Sigmoid colon (tissue), 7 donors: Measurements from ENCODE around the gene COX6B1. TPM values are rescaled to one million over a fixed set of nuclear protein-coding genes. Genes with fewer than 3 reads are reported as not detected.

Experiments
- DNase-seq: peaks from one replicate; pipeline ENCODE4 v3.0.0-alpha.2; 2019
- H3K27ac ChIP-seq, 4 donors: fragments of 200-600 bp; sonication (generic); one replicate each; pipeline ENCODE4 v1.5.1; 2016 to 2019; ENCODE audit warnings: mild to moderate bottlenecking in 1 of 4
- H3K27me3 ChIP-seq, 3 donors: fragments of 200-600 bp; sonication (generic); one replicate each; pipeline ENCODE4 v1.5.1; 2019; ENCODE audit warnings: mild to moderate bottlenecking in 1 of 3
- H3K36me3 ChIP-seq, 4 donors: fragments of 200-600 bp; sonication (generic); one replicate each; pipeline ENCODE4 v1.5.1; 2016 to 2019
- H3K4me1 ChIP-seq, 4 donors: fragments of 200-600 bp; sonication (generic); one replicate each; pipeline ENCODE4 v1.5.1; 2017 to 2019
- H3K4me3 ChIP-seq, 4 donors: fragments of 200-600 bp; sonication (generic); one replicate each; pipeline ENCODE4 v1.5.1; 2017 to 2019; ENCODE audit warnings: mild to moderate bottlenecking in 2 of 4, moderate library complexity in 1 of 4
- H3K9me3 ChIP-seq, 4 donors: fragments of 200-600 bp in 3 of 4; sonication (generic) in 3 of 4; one replicate each; pipeline versions ENCODE4 v1.5.1 to v1.6.1; 2013 to 2019
- CTCF ChIP-seq, 4 experiments: fragments of 450-650 bp in 3 of 4; fragments of 200-600 bp in 1 of 4; IDR thresholded peaks; one replicate each; pipeline ENCODE4 v1.5.1; 2016 to 2019; ENCODE audit warnings: antibody characterized with exemption in 4 of 4, mild to moderate bottlenecking in 3 of 4, moderate library complexity in 2 of 4
- EP300 ChIP-seq, 4 donors: sonication (generic); formaldehyde crosslinking; IDR thresholded peaks; one replicate each; pipeline ENCODE4 v1.6.1; 2017; ENCODE audit warnings: antibody characterized with exemption in 4 of 4
- POLR2A ChIP-seq, 2 donors: fragments of 450-650 bp; IDR thresholded peaks; one replicate each; pipeline ENCODE4 v1.6.1; 2016; ENCODE audit warnings: antibody characterized with exemption in 2 of 2, mild to moderate bottlenecking in 2 of 2, moderate library complexity in 2 of 2
- POLR2AphosphoS5 ChIP-seq, 4 donors: sonication (generic); formaldehyde crosslinking; IDR thresholded peaks; one replicate each; pipeline ENCODE4 v1.6.1; 2017; ENCODE audit warnings: antibody characterized with exemption in 4 of 4
- WGBS, 2 donors: extraction: QIAGEN DNeasy Blood & Tissue Kit; methylation state at CpG; one replicate each; pipeline ENCODE4 v1.1.7; 2013; 5-methylcytosine and 5-hydroxymethylcytosine counted together
- intact Hi-C: fragments of 100-400 bp; cut with DNase I; formaldehyde crosslinking; loops from one replicate; pipeline ENCODE4 v1.15.1; 2023
- polyA plus RNA-seq, 3 donors: library from polyadenylated mRNA; stranded (reverse); fragments of 200-250 nt; gene quantifications; one replicate each; pipeline ENCODE4 v1.2.3, GENCODE V29; 2013
- total RNA-seq, 4 donors: library from RNA; depleted of rRNA; stranded (reverse); fragments of >200 nt; gene quantifications; one replicate each; pipeline ENCODE4 v1.1.0, GENCODE V29; 2016
- donor health status: healthy with polysubstance abuse.
- donor health status: Bipolar disorder and iron deficiency.
- donor health status: healthy.

Gene COX6B1
- total and polyA plus RNA-seq, 7 donors = 593 to 1,718 (median 780) TPM

- Histone ChIP-seq H3K4me3 (no peak overlapping the region), H3K4me1 (no peaks in the 10 kb centered on the region), H3K9me3 (no peaks in the 10 kb centered on the region), H3K27ac (no peak overlapping the region), H3K36me3 (peaks cover 2 to 72% (median 18%) of the 10 kb centered on the region in 4 donors), H3K27me3 (no peaks in the 10 kb centered on the region)
- TF ChIP-seq EP300 (IDR thresholded peaks at IDR 0.05) (no peak), POLR2A (IDR thresholded peaks at IDR 0.05) (no peak), CTCF (IDR thresholded peaks at IDR 0.05) (no peak), POLR2AphosphoS5 (IDR thresholded peaks at IDR 0.05) (no peak)
- WGBS, 2 donors = 89% methylated on average over 3 of the region's 3 CpGs
- intact Hi-C loops = no loop called here
- DNase-seq = no peak
These were observed 15.9 kb downstream of the COX6B1 start for GRCh38 chr19:35663981-35664380.

- Histone ChIP-seq H3K4me3 (no peak overlapping the region), H3K9me3 (no peaks in the 10 kb centered on the region), H3K27ac (no peak overlapping the region), H3K27me3 (no peaks in the 10 kb centered on the region), H3K4me1 (no peaks in the 10 kb centered on the region), H3K36me3 (peaks cover 0 to 60% (median 7%) of the 10 kb centered on the region in 4 donors)
- WGBS, 2 donors = 94 to 97% methylated on average over 24 of the region's 24 CpGs
- intact Hi-C loops = no loop called here
- TF ChIP-seq POLR2AphosphoS5 (IDR thresholded peaks at IDR 0.05) = no peak
- no peak for TF ChIP-seq POLR2A (IDR thresholded peaks at IDR 0.05)
- no peak for TF ChIP-seq EP300 (IDR thresholded peaks at IDR 0.05)
- TF ChIP-seq CTCF (IDR thresholded peaks at IDR 0.05) = no peak
- peak; percentile 35 for DNase-seq
These were observed 17.0 kb downstream of the COX6B1 start for GRCh38 chr19:35665157-35665556.

GRCh38 chr19:35665604-35666003, 17.5 kb downstream of the COX6B1 start:
- Histone ChIP-seq H3K27ac (no peak overlapping the region), H3K27me3 (no peaks in the 10 kb centered on the region), H3K36me3 (peaks cover 0 to 56% (median 7%) of the 10 kb centered on the region in 4 donors), H3K9me3 (no peaks in the 10 kb centered on the region), H3K4me3 (no peak overlapping the region), H3K4me1 (no peaks in the 10 kb centered on the region)
- peak; percentile 52 for DNase-seq
- intact Hi-C loops = no loop called here
- TF ChIP-seq EP300 (IDR thresholded peaks at IDR 0.05) = no peak
- TF ChIP-seq CTCF (IDR thresholded peaks at IDR 0.05) = no peak
- WGBS, 2 donors = 76 to 83% methylated on average over 7 of the region's 7 CpGs

GRCh38 chr19:35666251-35666913, 18.3 kb downstream of the COX6B1 start, which contains the start of gene UPK1A:
UPK1A (plus strand) TSS chr19:35666517; CDS start chr19:35666813, 296 bp downstream.
- DNase-seq = no peak
- 44 to 70% methylated on average over 16 of the region's 16 CpGs for WGBS, 2 donors
- intact Hi-C loops = no loop called here
- no peaks in the 10 kb centered on the region for H3K27me3 ChIP-seq
- no peaks in the 10 kb centered on the region for H3K4me1 ChIP-seq
- H3K9me3 ChIP-seq = no peaks in the 10 kb centered on the region
- H3K27ac ChIP-seq = no peak within 1 kb of the TSS
- no peak for TF ChIP-seq EP300 (IDR thresholded peaks at IDR 0.05)
- TF ChIP-seq CTCF (IDR thresholded peaks at IDR 0.05) = no peak
- no peak for TF ChIP-seq POLR2A (IDR thresholded peaks at IDR 0.05)
- no peak within 1 kb of the TSS for H3K4me3 ChIP-seq
- peaks cover 0 to 48% (median 5%) of the 10 kb centered on the region in 4 donors for H3K36me3 ChIP-seq

- WGBS, 2 donors = 65 to 76% methylated on average over 6 of the region's 6 CpGs
- no peaks in the 10 kb centered on the region for H3K9me3 ChIP-seq
- peaks cover 5 to 22% (median 10%) of the 10 kb centered on the region in 3 donors for H3K27me3 ChIP-seq
- TF ChIP-seq CTCF (IDR thresholded peaks at IDR 0.05) = no peak
- TF ChIP-seq POLR2A (IDR thresholded peaks at IDR 0.05) = no peak
- TF ChIP-seq POLR2AphosphoS5 (IDR thresholded peaks at IDR 0.05) = no peak
- no peak for TF ChIP-seq EP300 (IDR thresholded peaks at IDR 0.05)
- H3K4me3 ChIP-seq = no peak overlapping the region
- peaks cover 0 to 8% (median 3%) of the 10 kb centered on the region in 4 donors for H3K4me1 ChIP-seq
- peaks cover 0 to 16% (median 0%) of the 10 kb centered on the region in 4 donors for H3K36me3 ChIP-seq
- DNase-seq = no peak
- no peak overlapping the region for H3K27ac ChIP-seq
- intact Hi-C loops = no loop called here
These were observed 21.4 kb downstream of the COX6B1 start for GRCh38 chr19:35669566-35669965.
